Activated T-helper 17 cell treated with anti-CD3 and anti-CD28 coated beads, Interleukin-2, amount 50 U/mL, for 72 hours (primary cell): ENCODE data around the gene BCL7C. TPM values are rescaled to one million over a fixed set of nuclear protein-coding genes. Genes with fewer than 3 reads are reported as not detected.

Experiments used
- ATAC-seq: fragments of 150-1000 bp; cut with Tn5 transposase; replicated peaks from 2 replicates; pipeline ENCODE4 v1.10.0; 2021; ENCODE audit warnings: mild to moderate bottlenecking, moderate library complexity
- H3K27ac Mint-ChIP-seq: one replicate; pipeline ENCODE4 v1.8.0; 2022; ENCODE audit warnings: mixed read lengths
- H3K27me3 Mint-ChIP-seq: one replicate; pipeline ENCODE4 v1.8.0; 2022; ENCODE audit warnings: mixed read lengths
- H3K36me3 Mint-ChIP-seq: one replicate; pipeline ENCODE4 v1.8.0; 2022; ENCODE audit warnings: low read depth, mild to moderate bottlenecking, mixed read lengths
- H3K4me1 Mint-ChIP-seq: one replicate; pipeline ENCODE4 v1.8.0; 2022; ENCODE audit warnings: mixed read lengths
- H3K4me3 Mint-ChIP-seq: one replicate; pipeline ENCODE4 v1.8.0; 2022; ENCODE audit warnings: mild to moderate bottlenecking, mixed read lengths
- H3K9me3 Mint-ChIP-seq: one replicate; pipeline ENCODE4 v1.8.0; 2022; ENCODE audit warnings: mixed read lengths
- total RNA-seq, 2 donors: library from RNA; stranded (reverse); gene quantifications; one replicate each; pipeline ENCODE4 v1.2.3, GENCODE V29; 2022

BCL7C gene
- total RNA-seq, 2 donors from 2014 or later = 34.1 to 39.3 TPM

DNA sequence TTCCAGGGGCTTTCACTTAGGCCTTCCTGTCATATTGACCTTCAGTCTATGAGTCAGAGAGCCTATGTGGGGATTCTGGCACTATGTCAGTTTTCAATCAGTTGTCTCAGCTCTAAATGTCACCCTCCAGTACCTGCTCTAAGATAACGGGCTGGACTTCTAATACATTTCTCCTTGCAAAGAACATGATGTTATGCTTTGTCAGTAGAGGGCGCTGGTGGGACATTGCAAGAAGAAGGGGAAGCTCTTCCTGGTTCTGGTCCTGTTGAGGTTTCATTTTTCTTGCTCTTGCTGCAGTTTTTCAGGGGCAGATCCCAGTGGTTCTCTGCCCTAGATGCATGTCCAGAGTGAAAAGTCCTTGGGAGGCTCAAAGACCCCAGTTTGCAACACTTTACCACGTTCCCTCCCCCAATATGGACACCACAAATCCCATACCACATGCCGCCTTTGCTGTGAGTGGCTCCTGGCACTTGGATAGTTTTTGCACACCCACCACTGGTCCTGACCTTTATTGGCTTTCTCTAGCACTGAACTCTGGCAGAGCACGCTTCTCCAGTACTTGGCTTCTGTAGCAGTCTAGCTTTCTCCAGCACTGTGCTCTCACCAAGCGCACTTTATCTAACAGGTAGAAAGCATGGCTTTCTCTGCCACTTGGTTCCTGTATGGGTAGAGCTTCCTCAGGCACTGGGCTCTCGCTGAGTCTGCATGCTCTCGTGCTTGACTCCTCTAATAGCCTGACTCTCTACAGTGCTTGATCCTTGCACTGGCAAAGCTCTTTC is 49.0 kb downstream of the BCL7C start:
- Mint-ChIP-seq H3K4me1 (peaks cover 9% of the 10 kb centered on the region), H3K9me3 (no peaks in the 10 kb centered on the region), H3K36me3 (no peaks in the 10 kb centered on the region), H3K27me3 (no peaks in the 10 kb centered on the region), H3K27ac (peak overlapping the region; percentile 81), H3K4me3 (peak overlapping the region; percentile 56)
- ATAC-seq = peak; percentile 93

DNA sequence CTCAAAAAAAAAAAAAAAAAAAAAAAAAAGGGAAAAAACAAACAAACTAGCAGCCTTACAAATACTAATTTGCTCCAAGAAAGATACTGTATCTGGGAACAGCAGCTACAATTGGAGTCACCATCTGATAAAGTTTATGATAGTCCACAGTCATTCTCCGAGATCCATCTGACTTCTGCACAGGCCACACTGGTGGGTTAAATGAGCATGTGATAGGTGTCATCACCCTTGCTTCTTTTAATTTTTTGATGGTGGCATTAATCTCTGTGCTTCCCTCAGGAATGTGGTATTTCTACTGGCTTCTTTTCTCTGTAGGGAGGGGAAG is 49.6 kb downstream of the BCL7C start:
- Mint-ChIP-seq H3K9me3 (no peaks in the 10 kb centered on the region), H3K4me3 (peak overlapping the region; percentile 56), H3K36me3 (no peaks in the 10 kb centered on the region), H3K4me1 (peaks cover 9% of the 10 kb centered on the region), H3K27me3 (no peaks in the 10 kb centered on the region), H3K27ac (peak overlapping the region; percentile 81)
- no peak for ATAC-seq

DNA sequence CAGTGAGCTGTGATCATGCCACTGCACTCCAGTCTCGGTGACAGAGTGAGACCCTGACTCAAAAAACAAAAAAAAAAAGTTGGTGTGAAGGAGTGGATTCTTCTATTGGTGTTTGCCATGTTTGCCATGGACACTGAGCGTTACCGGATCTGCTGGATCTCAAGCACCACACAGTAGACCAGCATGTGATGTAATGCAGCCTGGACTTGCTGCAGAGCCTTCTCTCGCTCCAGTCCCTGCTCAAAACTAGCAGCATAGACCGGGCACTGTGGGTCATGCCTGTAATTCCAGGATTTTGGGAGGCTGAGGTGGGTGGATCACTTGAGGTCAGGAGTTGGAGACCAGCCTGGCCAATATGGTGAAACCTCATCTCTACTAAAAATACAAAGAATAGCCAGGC is 50.4 kb downstream of the BCL7C start:
- Mint-ChIP-seq H3K27ac (no peak overlapping the region), H3K36me3 (no peaks in the 10 kb centered on the region), H3K4me1 (peaks cover 9% of the 10 kb centered on the region), H3K27me3 (no peaks in the 10 kb centered on the region), H3K9me3 (no peaks in the 10 kb centered on the region), H3K4me3 (no peak overlapping the region)
- no peak for ATAC-seq

DNA sequence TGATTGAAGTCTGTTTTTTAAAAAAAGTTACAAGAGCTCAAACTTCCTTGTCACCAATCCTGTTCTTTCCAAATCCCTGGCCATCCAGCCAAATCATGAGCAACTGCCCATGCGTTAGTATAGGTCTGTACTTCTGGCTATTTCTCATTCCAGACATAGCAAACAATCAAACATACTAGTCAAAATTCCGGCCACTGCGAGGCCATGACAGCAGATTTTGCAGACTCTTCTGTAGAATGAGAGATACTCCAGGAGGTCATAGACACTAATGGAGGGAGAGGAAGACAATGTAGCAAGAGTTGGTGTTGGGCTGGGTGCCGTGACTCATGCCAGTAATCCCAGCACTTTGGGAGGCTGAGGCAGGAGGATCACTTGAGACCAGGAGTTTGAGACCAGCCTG is 50.9 kb downstream of the BCL7C start:
- Mint-ChIP-seq H3K36me3 (no peaks in the 10 kb centered on the region), H3K4me3 (no peak overlapping the region), H3K9me3 (no peaks in the 10 kb centered on the region), H3K27ac (no peak overlapping the region), H3K27me3 (no peaks in the 10 kb centered on the region), H3K4me1 (peaks cover 9% of the 10 kb centered on the region)
- no peak for ATAC-seq

DNA sequence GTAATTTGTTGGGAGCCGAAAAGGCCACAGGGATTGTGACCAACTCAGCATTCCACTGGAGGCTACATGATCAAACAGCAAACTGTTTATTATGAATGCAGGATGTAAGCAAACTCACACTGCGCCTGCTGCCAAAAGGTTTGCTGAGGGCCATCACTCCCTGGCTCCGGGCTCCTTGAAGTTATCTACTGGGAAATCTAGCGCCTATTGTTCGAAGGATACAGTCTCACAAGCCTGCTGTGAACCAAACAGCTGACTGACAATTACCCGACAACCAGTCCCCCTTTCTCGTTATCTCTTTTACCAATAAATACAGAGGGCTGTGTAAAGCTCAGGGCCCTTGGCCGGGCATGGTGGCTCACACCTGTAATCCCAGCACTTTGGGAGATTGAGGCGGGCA is 52.5 kb downstream of the BCL7C start:
- H3K27ac Mint-ChIP-seq = no peak overlapping the region
- H3K36me3 Mint-ChIP-seq = no peaks in the 10 kb centered on the region
- peaks cover 9% of the 10 kb centered on the region for H3K4me1 Mint-ChIP-seq
- no peak for ATAC-seq
- no peak overlapping the region for H3K4me3 Mint-ChIP-seq
- no peaks in the 10 kb centered on the region for H3K27me3 Mint-ChIP-seq
- no peaks in the 10 kb centered on the region for H3K9me3 Mint-ChIP-seq

DNA sequence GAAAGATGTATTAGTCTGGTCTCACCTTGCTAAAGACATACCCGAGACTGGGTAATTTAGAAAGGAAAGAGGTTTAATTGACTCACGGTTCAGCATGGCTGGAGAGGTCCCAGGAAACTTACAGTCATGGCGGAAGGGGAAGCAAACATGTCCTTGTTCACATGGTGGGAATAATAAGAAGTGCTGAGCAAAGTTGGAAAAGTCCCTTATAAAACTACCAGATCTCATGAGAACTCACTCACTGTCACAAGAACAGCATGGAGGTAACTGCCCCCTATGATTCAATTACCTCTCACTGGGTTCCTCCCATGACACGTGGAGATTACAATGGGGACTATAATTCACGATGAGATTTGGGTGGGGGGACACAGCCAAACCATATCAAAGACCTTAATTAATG is 53.3 kb downstream of the BCL7C start:
- Mint-ChIP-seq H3K27ac (no peak overlapping the region), H3K36me3 (no peaks in the 10 kb centered on the region), H3K4me3 (no peak overlapping the region), H3K9me3 (no peaks in the 10 kb centered on the region), H3K4me1 (peaks cover 9% of the 10 kb centered on the region), H3K27me3 (no peaks in the 10 kb centered on the region)
- no peak for ATAC-seq

DNA sequence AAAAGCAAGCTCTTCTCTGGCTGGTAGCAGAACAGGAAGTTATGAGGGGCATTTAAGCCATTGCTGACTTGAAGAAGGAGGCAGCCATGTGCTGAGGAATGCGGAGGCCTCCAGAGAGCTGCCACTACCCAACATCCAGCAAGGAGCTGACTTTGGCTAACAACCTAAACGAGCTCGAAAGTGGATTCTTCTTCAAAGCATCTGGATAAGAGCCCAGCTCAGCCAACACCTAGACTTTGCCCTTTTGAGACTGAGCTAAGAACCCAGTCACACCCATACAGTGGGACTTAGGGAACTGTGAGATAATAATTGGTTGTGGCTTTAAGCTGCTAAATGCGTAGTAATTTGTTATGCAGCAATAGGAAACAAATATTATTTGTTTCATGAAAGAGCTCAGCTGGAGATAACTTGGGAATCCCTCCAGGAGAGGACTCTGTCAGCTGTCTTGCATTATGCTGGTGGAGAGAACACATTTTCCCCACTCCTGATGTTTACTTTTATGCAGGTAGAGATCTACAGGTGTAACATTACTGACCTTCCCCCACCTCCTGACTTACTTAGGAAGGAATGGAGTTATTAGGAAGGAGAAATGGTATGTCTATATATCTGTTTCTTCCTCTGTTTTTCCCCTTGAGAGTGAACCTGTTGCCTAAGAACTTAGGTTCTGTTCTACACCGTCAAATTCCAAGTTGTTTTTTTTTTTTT is 54.2 kb downstream of the BCL7C start:
- no peak overlapping the region for H3K4me3 Mint-ChIP-seq
- no peaks in the 10 kb centered on the region for H3K27me3 Mint-ChIP-seq
- no peaks in the 10 kb centered on the region for H3K36me3 Mint-ChIP-seq
- H3K9me3 Mint-ChIP-seq = no peaks in the 10 kb centered on the region
- peaks cover 6% of the 10 kb centered on the region for H3K4me1 Mint-ChIP-seq
- no peak overlapping the region for H3K27ac Mint-ChIP-seq
- ATAC-seq = no peak

DNA sequence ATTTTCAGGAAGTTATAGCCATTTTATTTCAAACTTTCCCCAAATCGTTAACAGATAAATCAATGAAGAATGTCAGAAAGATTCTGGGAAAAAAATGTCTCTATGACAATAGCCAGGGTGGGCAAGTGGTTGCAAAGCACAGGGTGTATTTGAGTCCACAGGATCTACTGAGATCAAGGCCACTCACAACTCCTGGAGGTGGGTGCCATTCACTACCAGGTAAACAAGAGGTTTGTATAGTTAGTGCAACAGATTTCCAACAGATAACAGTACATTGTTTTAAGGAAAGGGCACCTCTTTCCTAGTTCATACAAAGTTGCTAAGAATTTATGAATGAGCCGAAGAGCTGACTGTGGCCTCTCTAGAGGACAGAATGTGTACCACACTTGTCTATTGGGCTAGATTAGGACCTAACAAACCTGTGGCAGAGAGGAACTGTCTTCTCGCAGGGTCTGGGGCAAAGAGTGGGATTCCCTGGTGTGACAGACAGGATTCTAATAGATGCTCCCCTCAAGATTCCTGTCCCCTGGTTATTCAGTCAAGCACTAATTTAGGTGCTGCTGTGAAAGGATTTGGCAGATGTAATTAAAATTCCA is 54.9 kb downstream of the BCL7C start:
- peaks cover 3% of the 10 kb centered on the region for H3K4me1 Mint-ChIP-seq
- no peak overlapping the region for H3K4me3 Mint-ChIP-seq
- H3K27ac Mint-ChIP-seq = no peak overlapping the region
- no peaks in the 10 kb centered on the region for H3K27me3 Mint-ChIP-seq
- no peaks in the 10 kb centered on the region for H3K36me3 Mint-ChIP-seq
- H3K9me3 Mint-ChIP-seq = no peaks in the 10 kb centered on the region
- ATAC-seq = no peak

DNA sequence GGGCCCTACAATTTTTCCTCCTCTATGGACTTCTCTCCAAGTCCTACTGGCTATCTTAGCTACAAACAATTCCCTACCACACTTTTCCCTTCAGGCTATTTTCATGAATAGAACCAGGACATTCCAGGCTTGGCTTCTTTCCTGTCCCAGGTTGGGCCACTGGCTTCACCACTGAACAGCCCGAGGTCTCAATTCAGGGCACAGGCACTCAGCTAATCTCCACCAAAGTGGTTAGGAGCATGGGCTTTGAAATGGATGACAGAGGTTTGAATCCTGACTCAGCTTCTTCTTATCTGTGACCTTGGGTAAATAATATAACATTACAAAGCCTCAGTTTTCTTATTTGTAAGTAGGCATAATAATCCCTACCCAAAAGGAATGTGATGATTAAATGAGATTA is 56.0 kb downstream of the BCL7C start:
- Mint-ChIP-seq H3K36me3 (no peaks in the 10 kb centered on the region), H3K27me3 (no peaks in the 10 kb centered on the region), H3K4me1 (peaks cover 3% of the 10 kb centered on the region), H3K4me3 (no peak overlapping the region), H3K27ac (no peak overlapping the region), H3K9me3 (no peaks in the 10 kb centered on the region)
- ATAC-seq = no peak

Other genes starting within 250 kb of the BCL7C start
- gene PRR14, start 243.1 kb downstream of the BCL7C start, total RNA-seq = 10 to 100 TPM; 76.6 to 97.5 TPM
- 100 to 1,000 TPM in 1 of 2 donors, 10 to 100 TPM in 1; 92.6 to 140 TPM for gene FBRS, start 235.6 kb downstream of the BCL7C start, total RNA-seq
- gene SRCAP, start 194.9 kb downstream of the BCL7C start, total RNA-seq = 10 to 100 TPM; 63.6 to 86.7 TPM
- 10 to 100 TPM; 30.0 to 43.3 TPM for gene PHKG2, start 145.7 kb downstream of the BCL7C start, total RNA-seq
- 1 to 10 TPM; 2.9 TPM for gene CFAP119, start 132.0 kb downstream of the BCL7C start, total RNA-seq
- gene RNF40, start 131.8 kb downstream of the BCL7C start, total RNA-seq = 10 to 100 TPM; 90.7 to 95.1 TPM
- gene ZNF629, start 106.9 kb downstream of the BCL7C start, total RNA-seq = under 1 TPM; 0.28 to 0.48 TPM
- under 1 TPM; 0.15 to 0.26 TPM for gene CTF1, start 2.5 kb upstream of the BCL7C start, total RNA-seq
- gene FBXL19, start 29.5 kb upstream of the BCL7C start, total RNA-seq = 10 to 100 TPM; 32.2 to 40.7 TPM
- gene ORAI3, start 55.0 kb upstream of the BCL7C start, total RNA-seq = 10 to 100 TPM; 12.4 to 25.8 TPM
- gene SETD1A, start 63.7 kb upstream of the BCL7C start, total RNA-seq = 10 to 100 TPM; 27.5 to 33.7 TPM
- 1 to 10 TPM; 8.8 TPM for gene HSD3B7, start 91.1 kb upstream of the BCL7C start, total RNA-seq
- gene STX1B, start 116.6 kb upstream of the BCL7C start, total RNA-seq = under 1 TPM; 0.17 to 0.95 TPM
- 10 to 100 TPM; 49.4 to 76.9 TPM for gene STX4, start 139.5 kb upstream of the BCL7C start, total RNA-seq
- 10 to 100 TPM; 15.1 to 19.4 TPM for gene ZNF668, start 180.2 kb upstream of the BCL7C start, total RNA-seq
- 10 to 100 TPM; 19.6 to 29.7 TPM for gene ZNF646, start 180.3 kb upstream of the BCL7C start, total RNA-seq
- 10 to 100 TPM in 1 of 2 donors, 1 to 10 TPM in 1; 4.5 to 17.3 TPM for gene PRSS53, start 194.9 kb upstream of the BCL7C start, total RNA-seq
- 100 to 1,000 TPM in 1 of 2 donors, 10 to 100 TPM in 1; 75.3 to 107 TPM for gene VKORC1, start 200.7 kb upstream of the BCL7C start, total RNA-seq
- 10 to 100 TPM; 48.6 to 98.3 TPM for gene BCKDK, start 214.3 kb upstream of the BCL7C start, total RNA-seq
- gene KAT8, start 223.6 kb upstream of the BCL7C start, total RNA-seq = 10 to 100 TPM; 49.7 to 50.2 TPM
- not detected for gene PRSS8, start 241.7 kb upstream of the BCL7C start, total RNA-seq